GM12878 (cell line): ENCODE results near the gene WFDC11. TPM values are rescaled to one million over a fixed set of nuclear protein-coding genes. Genes with fewer than 3 reads are reported as not detected.

Experiments
- NFXL1 ChIP-seq: fragments of 450-650 bp; IDR thresholded peaks from 2 replicates; pipeline ENCODE4 v1.6.1; 2017; ENCODE audit warnings: antibody characterized with exemption, mild to moderate bottlenecking, borderline replicate concordance
- NFYB ChIP-seq: IDR thresholded peaks from 2 replicates; pipeline ENCODE4 v1.6.1; 2011; ENCODE audit warnings: low read depth, mild to moderate bottlenecking, low read length, improper control_type of control experiment, moderate library complexity; ENCODE audit not compliant: insufficient read depth
- polyA plus RNA-seq, 11 experiments: library from polyadenylated mRNA; depleted of rRNA in 4 of 11; unstranded in 6 of 11; stranded (reverse) in 5 of 11; fragments of >200 nt; fragmentation: Nextera tagmentation in 4 of 11; fragmentation: Illumina TruSeq in 1 of 11; extraction: Ambion mirVana in 4 of 11; extraction: Trizol in 1 of 11; gene quantifications; 1 replicate in 1 of 11; 2 replicates in 10 of 11; pipeline versions ENCODE4 v1.2.1 to v1.2.3, GENCODE V29; 2011 to 2016; ENCODE audit warnings: inconsistent platforms in 2 of 11, missing spikeins in 2 of 11, low read depth in 1 of 11
- total RNA-seq, 4 experiments: library from RNA; depleted of rRNA in 3 of 4; stranded (reverse); fragments of >200 nt in 3 of 4; fragmentation: Illumina TruSeq in 1 of 4; extraction: Trizol in 1 of 4; gene quantifications; 2 replicates each; pipeline versions ENCODE4 v1.2.1 to v1.2.3, GENCODE V29; 2013 to 2021
- TF ChIP-seq, protein P1 (sequence below): IDR thresholded peaks from 2 replicates; pipeline ENCODE4 v1.6.1; 2012; ENCODE audit warnings: improper control_type of control experiment, low read depth, low read length; ENCODE audit not compliant: insufficient replicate concordance
- TF ChIP-seq, protein P2 (sequence below): fragments of 450-650 bp; IDR thresholded peaks from 2 replicates; pipeline ENCODE4 v1.6.1; 2017; ENCODE audit warnings: low read depth, mild to moderate bottlenecking, moderate library complexity

WFDC11 gene
- total and polyA plus RNA-seq, 10 of the 15 experiments (the other 5 are each of a cell fraction or from before 2014, with no cell fraction given), result not detected

DNA sequence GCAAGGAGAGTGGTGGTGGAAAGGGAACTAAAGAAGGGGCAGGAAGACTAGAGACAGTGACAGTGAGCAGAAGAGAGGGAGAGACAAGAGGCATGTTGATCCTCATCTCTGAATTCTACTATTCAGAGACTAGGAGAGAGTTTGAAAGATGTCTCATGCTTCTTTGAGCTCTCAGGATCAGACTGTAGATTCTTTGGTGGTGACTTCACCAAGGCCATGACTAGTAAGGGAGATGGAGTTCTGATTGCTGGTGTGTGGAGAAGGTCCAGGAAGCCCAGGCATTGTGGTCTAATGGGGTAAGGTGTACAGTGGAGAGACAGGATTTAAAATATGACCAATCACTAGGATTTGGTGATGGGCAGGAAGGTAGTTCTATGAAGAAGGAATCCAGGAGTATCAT lies 39.7 kb downstream of the WFDC11 start (continued):
- TF ChIP-seq, protein P1, sequence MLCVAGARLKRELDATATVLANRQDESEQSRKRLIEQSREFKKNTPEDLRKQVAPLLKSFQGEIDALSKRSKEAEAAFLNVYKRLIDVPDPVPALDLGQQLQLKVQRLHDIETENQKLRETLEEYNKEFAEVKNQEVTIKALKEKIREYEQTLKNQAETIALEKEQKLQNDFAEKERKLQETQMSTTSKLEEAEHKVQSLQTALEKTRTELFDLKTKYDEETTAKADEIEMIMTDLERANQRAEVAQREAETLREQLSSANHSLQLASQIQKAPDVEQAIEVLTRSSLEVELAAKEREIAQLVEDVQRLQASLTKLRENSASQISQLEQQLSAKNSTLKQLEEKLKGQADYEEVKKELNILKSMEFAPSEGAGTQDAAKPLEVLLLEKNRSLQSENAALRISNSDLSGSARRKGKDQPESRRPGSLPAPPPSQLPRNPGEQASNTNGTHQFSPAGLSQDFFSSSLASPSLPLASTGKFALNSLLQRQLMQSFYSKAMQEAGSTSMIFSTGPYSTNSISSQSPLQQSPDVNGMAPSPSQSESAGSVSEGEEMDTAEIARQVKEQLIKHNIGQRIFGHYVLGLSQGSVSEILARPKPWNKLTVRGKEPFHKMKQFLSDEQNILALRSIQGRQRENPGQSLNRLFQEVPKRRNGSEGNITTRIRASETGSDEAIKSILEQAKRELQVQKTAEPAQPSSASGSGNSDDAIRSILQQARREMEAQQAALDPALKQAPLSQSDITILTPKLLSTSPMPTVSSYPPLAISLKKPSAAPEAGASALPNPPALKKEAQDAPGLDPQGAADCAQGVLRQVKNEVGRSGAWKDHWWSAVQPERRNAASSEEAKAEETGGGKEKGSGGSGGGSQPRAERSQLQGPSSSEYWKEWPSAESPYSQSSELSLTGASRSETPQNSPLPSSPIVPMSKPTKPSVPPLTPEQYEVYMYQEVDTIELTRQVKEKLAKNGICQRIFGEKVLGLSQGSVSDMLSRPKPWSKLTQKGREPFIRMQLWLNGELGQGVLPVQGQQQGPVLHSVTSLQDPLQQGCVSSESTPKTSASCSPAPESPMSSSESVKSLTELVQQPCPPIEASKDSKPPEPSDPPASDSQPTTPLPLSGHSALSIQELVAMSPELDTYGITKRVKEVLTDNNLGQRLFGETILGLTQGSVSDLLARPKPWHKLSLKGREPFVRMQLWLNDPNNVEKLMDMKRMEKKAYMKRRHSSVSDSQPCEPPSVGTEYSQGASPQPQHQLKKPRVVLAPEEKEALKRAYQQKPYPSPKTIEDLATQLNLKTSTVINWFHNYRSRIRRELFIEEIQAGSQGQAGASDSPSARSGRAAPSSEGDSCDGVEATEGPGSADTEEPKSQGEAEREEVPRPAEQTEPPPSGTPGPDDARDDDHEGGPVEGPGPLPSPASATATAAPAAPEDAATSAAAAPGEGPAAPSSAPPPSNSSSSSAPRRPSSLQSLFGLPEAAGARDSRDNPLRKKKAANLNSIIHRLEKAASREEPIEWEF, result no peak
- no peak for TF ChIP-seq NFYB
- TF ChIP-seq, protein P2, sequence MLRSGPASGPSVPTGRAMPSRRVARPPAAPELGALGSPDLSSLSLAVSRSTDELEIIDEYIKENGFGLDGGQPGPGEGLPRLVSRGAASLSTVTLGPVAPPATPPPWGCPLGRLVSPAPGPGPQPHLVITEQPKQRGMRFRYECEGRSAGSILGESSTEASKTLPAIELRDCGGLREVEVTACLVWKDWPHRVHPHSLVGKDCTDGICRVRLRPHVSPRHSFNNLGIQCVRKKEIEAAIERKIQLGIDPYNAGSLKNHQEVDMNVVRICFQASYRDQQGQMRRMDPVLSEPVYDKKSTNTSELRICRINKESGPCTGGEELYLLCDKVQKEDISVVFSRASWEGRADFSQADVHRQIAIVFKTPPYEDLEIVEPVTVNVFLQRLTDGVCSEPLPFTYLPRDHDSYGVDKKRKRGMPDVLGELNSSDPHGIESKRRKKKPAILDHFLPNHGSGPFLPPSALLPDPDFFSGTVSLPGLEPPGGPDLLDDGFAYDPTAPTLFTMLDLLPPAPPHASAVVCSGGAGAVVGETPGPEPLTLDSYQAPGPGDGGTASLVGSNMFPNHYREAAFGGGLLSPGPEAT, result no peak
- TF ChIP-seq NFXL1, result no peak
- TF ChIP-seq, all 136 proteins: peak for 0
